Measurements from ENCODE around the gene EMC9. TPM values are rescaled to one million over a fixed set of nuclear protein-coding genes. Genes with fewer than 3 reads are reported as not detected.

EMC9 gene
- total RNA-seq, 4 donors from 2014 or later, result 6.2 to 21.2 (median 10.9) TPM; not detected in 1

- TF ChIP-seq, protein P1, sequence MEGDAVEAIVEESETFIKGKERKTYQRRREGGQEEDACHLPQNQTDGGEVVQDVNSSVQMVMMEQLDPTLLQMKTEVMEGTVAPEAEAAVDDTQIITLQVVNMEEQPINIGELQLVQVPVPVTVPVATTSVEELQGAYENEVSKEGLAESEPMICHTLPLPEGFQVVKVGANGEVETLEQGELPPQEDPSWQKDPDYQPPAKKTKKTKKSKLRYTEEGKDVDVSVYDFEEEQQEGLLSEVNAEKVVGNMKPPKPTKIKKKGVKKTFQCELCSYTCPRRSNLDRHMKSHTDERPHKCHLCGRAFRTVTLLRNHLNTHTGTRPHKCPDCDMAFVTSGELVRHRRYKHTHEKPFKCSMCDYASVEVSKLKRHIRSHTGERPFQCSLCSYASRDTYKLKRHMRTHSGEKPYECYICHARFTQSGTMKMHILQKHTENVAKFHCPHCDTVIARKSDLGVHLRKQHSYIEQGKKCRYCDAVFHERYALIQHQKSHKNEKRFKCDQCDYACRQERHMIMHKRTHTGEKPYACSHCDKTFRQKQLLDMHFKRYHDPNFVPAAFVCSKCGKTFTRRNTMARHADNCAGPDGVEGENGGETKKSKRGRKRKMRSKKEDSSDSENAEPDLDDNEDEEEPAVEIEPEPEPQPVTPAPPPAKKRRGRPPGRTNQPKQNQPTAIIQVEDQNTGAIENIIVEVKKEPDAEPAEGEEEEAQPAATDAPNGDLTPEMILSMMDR (IDR thresholded peaks at IDR 0.05), result no peak
- no peak for TF ChIP-seq POLR2A (IDR thresholded peaks at IDR 0.05)
- Histone ChIP-seq H3K36me3 (no peaks in the 10 kb centered on the region), H3K27me3 (no peaks in the 10 kb centered on the region), H3K4me1 (no peaks in the 10 kb centered on the region), H3K27ac (peak overlapping the region; percentile 78 to 79), H3K9me3 (no peaks in the 10 kb centered on the region), H3K4me3 (no peak overlapping the region)
- intact Hi-C loops (cut with DNase I; ENCODE audit: low total_unique reads), result no loop called here
- no peak for DNase-seq
Measured at GRCh38 chr14:24179294-24179960, 38.0 kb upstream of the EMC9 start.

DNA sequence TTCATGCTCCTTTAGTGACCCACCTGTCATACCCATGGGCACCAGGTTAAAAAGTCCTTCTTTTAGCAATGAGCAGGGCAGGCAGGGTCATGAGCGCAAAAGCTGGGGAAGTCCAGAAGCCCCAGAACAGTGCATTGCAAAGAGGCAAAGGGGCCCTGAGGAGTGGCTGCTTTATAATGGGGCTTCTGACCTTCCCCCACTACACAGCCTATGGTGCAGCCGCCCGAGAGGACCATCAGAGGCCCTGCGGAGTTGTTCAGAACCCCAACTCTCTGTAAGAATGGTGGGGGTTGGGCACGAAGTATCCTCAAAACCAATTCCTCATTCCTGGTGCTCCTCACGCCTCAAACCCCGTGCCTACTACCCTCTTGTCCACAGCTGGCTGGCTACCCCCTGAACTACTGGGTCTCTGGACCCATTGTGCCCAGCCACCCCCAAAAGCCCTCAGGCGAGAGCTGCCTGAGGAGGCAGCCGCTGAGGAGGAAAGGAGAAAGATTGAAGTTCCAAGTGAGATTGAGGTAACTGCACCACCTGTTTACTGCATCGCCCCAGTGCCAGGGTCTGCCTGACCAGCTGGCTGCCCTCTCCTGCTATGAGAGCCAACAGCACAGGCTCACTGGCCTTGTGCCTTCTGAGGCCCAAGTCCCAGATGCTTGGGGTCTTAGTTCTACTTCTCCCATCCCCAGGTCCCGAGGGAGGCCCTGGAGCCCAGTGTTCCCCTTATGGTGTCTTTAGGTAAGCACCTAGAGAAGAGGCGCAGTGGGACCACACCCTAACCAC is 37.2 kb upstream of the EMC9 start:
- Histone ChIP-seq H3K9me3 (no peaks in the 10 kb centered on the region), H3K27ac (peak overlapping the region in 1 of 2 donors; percentile 78), H3K27me3 (no peaks in the 10 kb centered on the region), H3K4me3 (no peak overlapping the region), H3K4me1 (no peaks in the 10 kb centered on the region), H3K36me3 (no peaks in the 10 kb centered on the region)
- intact Hi-C loops (cut with DNase I; ENCODE audit: low total_unique reads), result no loop called here
- no peak for TF ChIP-seq POLR2A (IDR thresholded peaks at IDR 0.05)
- TF ChIP-seq, protein P1 (IDR thresholded peaks at IDR 0.05), result no peak
- DNase-seq, result no peak

- TF ChIP-seq POLR2A (IDR thresholded peaks at IDR 0.05), result no peak
- TF ChIP-seq, protein P1 (IDR thresholded peaks at IDR 0.05), result no peak
- no peaks in the 10 kb centered on the region for H3K27me3 ChIP-seq
- DNase-seq, result no peak
- H3K9me3 ChIP-seq, result no peaks in the 10 kb centered on the region
- intact Hi-C loops (cut with DNase I; ENCODE audit: low total_unique reads), result no loop called here
- no peak overlapping the region for H3K4me3 ChIP-seq
- no peaks in the 10 kb centered on the region for H3K4me1 ChIP-seq
- H3K36me3 ChIP-seq, result no peaks in the 10 kb centered on the region
- no peak overlapping the region for H3K27ac ChIP-seq
Measured at GRCh38 chr14:24177891-24178290, 36.5 kb upstream of the EMC9 start.

DNA sequence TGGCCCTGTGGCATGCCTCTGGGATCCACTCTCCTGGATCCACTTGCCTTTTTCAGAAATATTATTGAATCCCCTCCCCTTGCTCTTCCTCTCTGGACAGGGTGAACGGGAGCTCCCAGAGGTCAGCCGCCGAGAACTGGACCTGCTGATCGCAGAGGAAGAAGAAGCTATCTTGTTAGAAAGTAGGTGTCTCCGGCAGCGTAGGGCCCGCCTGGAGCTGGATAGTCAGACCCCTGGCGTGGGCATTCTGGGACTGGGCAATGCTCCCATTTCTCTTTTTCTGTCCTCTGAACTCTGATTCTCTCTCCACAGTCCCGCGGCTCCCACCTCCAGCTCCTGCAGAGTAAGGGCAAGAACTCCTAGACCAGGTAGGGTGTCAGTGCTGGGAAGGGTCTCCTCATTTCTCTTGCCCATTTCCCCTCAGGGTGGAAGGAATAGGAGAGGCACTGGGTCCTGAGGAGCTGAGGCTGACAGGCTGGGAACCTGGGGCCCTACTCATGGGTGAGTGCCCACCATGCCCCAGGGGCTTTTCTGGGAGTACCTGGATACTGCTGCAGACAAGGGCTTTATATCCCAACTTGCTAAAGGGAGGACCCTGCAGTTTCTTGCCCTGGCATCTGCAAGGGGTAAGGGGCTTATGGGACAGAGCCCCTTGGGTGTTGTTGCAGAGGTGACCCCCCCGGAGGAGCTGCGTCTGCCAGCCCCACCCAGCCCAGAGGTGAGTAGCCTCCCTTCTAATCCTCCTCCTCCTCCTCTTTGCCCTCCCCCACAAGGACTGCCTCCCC is 35.8 kb upstream of the EMC9 start:
- TF ChIP-seq, protein P1 (IDR thresholded peaks at IDR 0.05), result no peak
- TF ChIP-seq POLR2A (IDR thresholded peaks at IDR 0.05), result no peak
- H3K27me3 ChIP-seq, result no peaks in the 10 kb centered on the region
- H3K36me3 ChIP-seq, result no peaks in the 10 kb centered on the region
- no peaks in the 10 kb centered on the region for H3K9me3 ChIP-seq
- no peak for DNase-seq
- no peak overlapping the region for H3K4me3 ChIP-seq
- no peak overlapping the region for H3K27ac ChIP-seq
- H3K4me1 ChIP-seq, result no peaks in the 10 kb centered on the region
- intact Hi-C loops (cut with DNase I; ENCODE audit: low total_unique reads), result no loop called here

All from uterus (tissue), 4 donors.